Upper lobe of left lung (tissue), 4 donors: ENCODE results near the gene CPAMD8.

Source experiments
- CTCF ChIP-seq, 6 experiments: fragments of 450-650 bp in 4 of 6; fragments of 200-600 bp in 2 of 6; sonication (generic) in 2 of 6; IDR thresholded peaks; one replicate each; pipeline ENCODE4 v1.5.1; 2016 to 2019; ENCODE audit warnings: antibody characterized with exemption in 6 of 6
- EP300 ChIP-seq, 4 donors: sonication (generic); formaldehyde crosslinking; IDR thresholded peaks; one replicate each; pipeline ENCODE4 v1.5.1; 2017; ENCODE audit warnings: antibody characterized with exemption in 4 of 4, control low read depth in 2 of 4
- POLR2A ChIP-seq, 4 donors: fragments of 450-650 bp; IDR thresholded peaks; one replicate each; pipeline ENCODE4 v1.5.1; 2016 to 2017; ENCODE audit warnings: antibody characterized with exemption in 4 of 4, mild to moderate bottlenecking in 2 of 4
- POLR2AphosphoS5 ChIP-seq, 2 donors: sonication (generic); formaldehyde crosslinking; IDR thresholded peaks; one replicate each; pipeline ENCODE4 v1.5.1; 2017; ENCODE audit warnings: antibody characterized with exemption in 2 of 2

- TF ChIP-seq CTCF (IDR thresholded peaks at IDR 0.05) (no peak), POLR2A (IDR thresholded peaks at IDR 0.05) (no peak), POLR2AphosphoS5 (IDR thresholded peaks at IDR 0.05) (no peak), EP300 (IDR thresholded peaks at IDR 0.05) (no peak)
These were observed 176.5 kb downstream of the CPAMD8 start for GRCh38 chr19:16850133-16850532.
